ENCODE results near the gene UBE2D3. TPM values are rescaled to one million over a fixed set of nuclear protein-coding genes. Genes with fewer than 3 reads are reported as not detected.

The UBE2D3 gene
- total and polyA plus RNA-seq, 2 donors (not counting 1 experiment from before 2014, with no cell fraction given), result 403 to 427 TPM

GRCh38 chr4:102817613-102818268, 9.6 kb downstream of the UBE2D3 start:
- DNase-seq (ENCODE audit: low read depth in 2 of 2), result no peak
- Histone ChIP-seq H3K4me1 (ENCODE audit: control insufficient read depth, extremely low read depth, insufficient read depth, low read length) (peaks cover 20% of the 10 kb centered on the region), H3K9ac (ENCODE audit: insufficient read depth, low read length) (no peak overlapping the region), H3K4me2 (ENCODE audit: extremely low read depth, insufficient read depth, low read length) (peak overlapping the region; percentile 29), H3K27me3 (ENCODE audit: control insufficient read depth, insufficient read depth, low read length) (no peaks in the 10 kb centered on the region), H3K4me3 (replicated peaks in 1 of 4; ENCODE audit: control extremely low read depth in 1 of 4, insufficient read depth in 1 of 4, low read depth in 3 of 4, low read length in 4 of 4) (peak overlapping the region in 1 of 4 experiments; percentile 9), H2AFZ (ENCODE audit: low read length) (no peak overlapping the region), H4K20me1 (ENCODE audit: control insufficient read depth, extremely low read depth, insufficient read depth, low read length) (peaks cover 3% of the 10 kb centered on the region), H3K36me3 (ENCODE audit: control insufficient read depth, insufficient read depth, low read length) (no peaks in the 10 kb centered on the region), H3K27ac (ENCODE audit: insufficient read depth, low read length) (no peak overlapping the region), H3K79me2 (ENCODE audit: control insufficient read depth, insufficient read depth, low read length) (peaks cover 100% of the 10 kb centered on the region), H3K9me3 (ENCODE audit: control insufficient read depth, insufficient read depth, low read depth, low read length) (no peaks in the 10 kb centered on the region)
- TF ChIP-seq EZH2 (IDR thresholded peaks at IDR 0.05; ENCODE audit: low read length, missing control alignments) (no peak), CTCF (conservative IDR thresholded peaks at IDR 0.05 in 1 of 2, IDR thresholded peaks at IDR 0.05 in 1 of 2; ENCODE audit: low read depth in 1 of 2, low read length in 2 of 2) (no peak)

GRCh38 chr4:102817021-102817605, 10.2 kb downstream of the UBE2D3 start:
- H3K4me1 ChIP-seq (ENCODE audit: control insufficient read depth, extremely low read depth, insufficient read depth, low read length), result peaks cover 20% of the 10 kb centered on the region
- peak overlapping the region in 2 of 4 experiments; percentile 9 to 10 for H3K4me3 ChIP-seq (replicated peaks in 1 of 4; ENCODE audit: control extremely low read depth in 1 of 4, insufficient read depth in 1 of 4, low read depth in 3 of 4, low read length in 4 of 4)

More at GRCh38 chr4:102817021-102817605, 10.2 kb downstream of the UBE2D3 start:
- no peaks in the 10 kb centered on the region for H3K27me3 ChIP-seq (ENCODE audit: control insufficient read depth, insufficient read depth, low read length)
- no peaks in the 10 kb centered on the region for H3K36me3 ChIP-seq (ENCODE audit: control insufficient read depth, insufficient read depth, low read length)
- no peak overlapping the region for H2AFZ ChIP-seq (ENCODE audit: low read length)
- TF ChIP-seq CTCF (conservative IDR thresholded peaks at IDR 0.05 in 1 of 2, IDR thresholded peaks at IDR 0.05 in 1 of 2; ENCODE audit: low read depth in 1 of 2, low read length in 2 of 2) (no peak), EZH2 (IDR thresholded peaks at IDR 0.05; ENCODE audit: low read length, missing control alignments) (no peak)
- H3K9me3 ChIP-seq (ENCODE audit: control insufficient read depth, insufficient read depth, low read depth, low read length), result no peaks in the 10 kb centered on the region
- H3K79me2 ChIP-seq (ENCODE audit: control insufficient read depth, insufficient read depth, low read length), result peaks cover 100% of the 10 kb centered on the region
- H4K20me1 ChIP-seq (ENCODE audit: control insufficient read depth, extremely low read depth, insufficient read depth, low read length), result peaks cover 3% of the 10 kb centered on the region
- H3K27ac ChIP-seq (ENCODE audit: insufficient read depth, low read length), result peak overlapping the region; percentile 67
- H3K4me2 ChIP-seq (ENCODE audit: extremely low read depth, insufficient read depth, low read length), result peak overlapping the region; percentile 29
- DNase-seq (ENCODE audit: low read depth in 2 of 2), result peak in 1 of 2 donors; percentile 31
- no peak overlapping the region for H3K9ac ChIP-seq (ENCODE audit: insufficient read depth, low read length)
